ENCODE results near the gene ATP8B4.

- TF ChIP-seq CTCF (IDR thresholded peaks at IDR 0.05) (no peak), EP300 (IDR thresholded peaks at IDR 0.05) (no peak), POLR2AphosphoS5 (IDR thresholded peaks at IDR 0.05) (no peak), POLR2A (IDR thresholded peaks at IDR 0.05) (no peak)
Observed at GRCh38 chr15:49953421-49953820, 165.6 kb downstream of the ATP8B4 start.

Data from sigmoid colon (tissue), 4 donors.